NCI-H1105 treated with DMSO at 0.1 percent for 48 hours (cell line): Measurements from ENCODE around the gene PDHB.

Experiments used
- DNase-seq: peaks from one replicate; lab custom pipeline; 2025; lab: John Stamatoyannopoulos, UW

PDHB gene

GRCh38 chr3:58403513-58404109 is 30.0 kb downstream of the PDHB start:
- no peak for DNase-seq

- DNase-seq, result no peak
Observed at GRCh38 chr3:58398669-58399333, 34.8 kb downstream of the PDHB start.

GRCh38 chr3:58394339-58394738 is 39.3 kb downstream of the PDHB start:
- DNase-seq, result no peak

GRCh38 chr3:58392181-58392580 is 41.5 kb downstream of the PDHB start:
- no peak for DNase-seq

- DNase-seq, result no peak
Observed at GRCh38 chr3:58391156-58391865, 42.3 kb downstream of the PDHB start.

GRCh38 chr3:58388550-58389091 is 45.0 kb downstream of the PDHB start:
- DNase-seq, result no peak

- DNase-seq, result no peak
Observed at GRCh38 chr3:58387650-58388546, 45.7 kb downstream of the PDHB start.

- DNase-seq, result no peak
Observed at GRCh38 chr3:58386626-58387365, 46.8 kb downstream of the PDHB start.

- no peak for DNase-seq
Observed at GRCh38 chr3:58384381-58385090, 49.1 kb downstream of the PDHB start.

- no peak for DNase-seq
Observed at GRCh38 chr3:58383904-58384303, 49.7 kb downstream of the PDHB start.

GRCh38 chr3:58383476-58383875 is 50.2 kb downstream of the PDHB start:
- DNase-seq, result no peak

GRCh38 chr3:58379351-58380073 is 54.1 kb downstream of the PDHB start:
- DNase-seq, result no peak

GRCh38 chr3:58377750-58378149 is 55.9 kb downstream of the PDHB start:
- no peak for DNase-seq
